Measurements from ENCODE around the gene RPN2. TPM values are rescaled to one million over a fixed set of nuclear protein-coding genes. Genes with fewer than 3 reads are reported as not detected.

The RPN2 gene
- 207 and 238 TPM in 2 replicates for total RNA-seq

GRCh38 chr20:37178839-37179682 is at the start of gene RPN2, which contains the start of gene MROH8:
Gene RPN2, plus strand, starts transcription at chr20:37179330. Its CDS starts 27 bp downstream, at chr20:37179357.
Gene MROH8, minus strand, starts transcription at chr20:37179548.

DNA sequence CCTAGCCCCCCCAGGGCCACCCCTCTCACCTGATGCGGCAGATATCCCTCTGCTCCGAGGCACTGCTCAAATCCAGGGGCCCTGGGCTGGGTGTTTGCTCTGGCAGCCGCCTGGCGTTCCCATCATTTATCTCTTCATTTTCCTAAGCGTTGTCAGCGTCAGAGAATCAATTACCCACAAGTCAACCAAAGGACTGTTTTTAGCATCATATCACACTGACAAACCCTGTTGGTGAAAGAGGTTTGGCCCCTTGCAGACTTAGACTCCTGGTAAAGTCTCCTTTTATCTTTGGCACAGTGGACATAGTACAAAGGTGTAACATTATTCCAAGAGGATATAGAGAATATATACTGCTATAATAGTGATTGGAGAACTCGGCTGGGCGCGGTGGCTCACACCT is 82.6 kb downstream of the RPN2 start, which contains the start of gene GHRH:
Gene GHRH, minus strand, starts transcription at position 101 of the 400 bp plus-strand sequence. CDS start 4,925 bp downstream, outside the sequence.

Other genes with a start within 250 kb of the RPN2 start
- 12.5 and 16.3 TPM in 2 replicates for gene SAMHD1, start 227.6 kb upstream of the RPN2 start, total RNA-seq
- 3.1 and 4.4 TPM in 2 replicates for gene RBL1, start 83.3 kb upstream of the RPN2 start, total RNA-seq
- 0.98 and 1.4 TPM in 2 replicates for gene MROH8, start 218 bp downstream of the RPN2 start, total RNA-seq
- gene GHRH, start 82.5 kb downstream of the RPN2 start, total RNA-seq: not detected in 2 replicates
- gene MANBAL, start 110.3 kb downstream of the RPN2 start, total RNA-seq: 13.0 and 16.8 TPM in 2 replicates
- 0.98 and 5.7 TPM in 2 replicates for gene SRC, start 166.8 kb downstream of the RPN2 start, total RNA-seq

All from dermis lymphatic vessel endothelial cell (primary cell).